A204.1 (cell line): ENCODE measurements around the gene ARHGAP6.
"Not testable (repeated sequence)": the region's sequence is repeated elsewhere in the genome, so short reads cannot be mapped to it uniquely, and the experiment has no call there.

Source experiments
- FAIRE-seq: peaks from 2 replicates; lab custom pipeline; 2012; peaks lifted over from hg19 to GRCh38; lab: Jason Lieb, UNC

ARHGAP6 gene

DNA sequence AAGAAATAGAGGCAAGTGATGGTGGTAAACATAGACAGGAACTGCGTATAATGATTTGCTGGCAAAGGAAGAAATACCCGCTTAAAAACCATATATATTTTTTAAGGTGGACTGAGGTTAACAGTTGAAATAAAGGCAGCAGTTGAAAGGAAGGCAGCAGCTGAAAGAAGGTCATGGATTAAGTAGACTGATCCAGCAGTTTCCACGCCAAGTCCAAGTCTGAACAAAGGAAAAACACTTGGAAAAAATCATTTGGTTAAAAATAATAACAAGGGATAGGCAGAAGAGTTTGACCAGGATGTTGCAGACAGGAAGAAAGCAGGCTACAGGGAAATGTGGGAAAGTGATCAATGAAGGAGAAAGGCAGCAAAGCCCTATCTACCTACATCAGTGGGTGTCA lies 278.9 kb downstream of the ARHGAP6 start:
- FAIRE-seq = no peak

DNA sequence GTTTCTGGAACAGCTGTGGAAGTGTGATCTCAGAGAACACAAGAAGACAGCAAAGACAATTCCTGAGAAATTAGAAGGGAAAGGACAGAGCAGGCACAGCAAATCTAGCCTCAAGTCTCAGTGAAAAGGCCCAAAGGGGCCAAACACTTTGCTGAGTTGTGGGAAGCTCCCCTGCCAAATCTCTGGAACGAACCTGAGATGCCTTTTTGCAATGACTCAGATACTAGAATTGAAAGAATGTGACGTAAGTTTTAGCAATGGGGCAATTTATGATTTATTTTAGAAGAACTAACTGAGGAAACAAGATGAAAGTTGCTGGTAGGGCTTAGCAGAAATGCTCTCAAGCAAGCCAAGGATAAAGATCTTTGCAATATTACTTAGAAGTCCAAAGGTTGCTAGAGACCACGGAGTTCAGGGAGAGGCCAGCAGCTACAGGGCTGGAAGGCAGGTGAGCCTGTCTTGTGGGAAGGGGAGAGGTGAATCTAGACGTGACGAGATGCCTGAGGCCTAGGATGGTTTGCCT lies 279.7 kb downstream of the ARHGAP6 start:
- FAIRE-seq = no peak

DNA sequence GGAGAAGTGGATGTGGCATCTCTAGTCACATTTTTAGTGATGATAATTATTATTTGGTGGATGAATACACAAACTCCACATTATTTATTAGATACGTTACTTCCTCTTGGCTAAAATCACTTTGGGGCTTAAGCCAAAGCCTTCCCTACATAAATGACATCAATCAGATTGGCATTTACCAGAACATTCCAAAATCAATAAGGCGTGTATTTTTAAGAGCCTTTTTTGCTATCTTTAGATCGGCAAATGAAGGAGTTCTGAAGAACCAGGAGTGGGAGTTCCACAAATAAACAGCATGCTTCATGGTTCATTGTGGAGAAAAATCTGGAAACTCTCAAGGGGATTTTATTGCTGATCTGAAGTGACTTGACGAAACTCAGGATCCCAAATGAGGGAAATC lies 282.8 kb downstream of the ARHGAP6 start:
- no peak for FAIRE-seq

DNA sequence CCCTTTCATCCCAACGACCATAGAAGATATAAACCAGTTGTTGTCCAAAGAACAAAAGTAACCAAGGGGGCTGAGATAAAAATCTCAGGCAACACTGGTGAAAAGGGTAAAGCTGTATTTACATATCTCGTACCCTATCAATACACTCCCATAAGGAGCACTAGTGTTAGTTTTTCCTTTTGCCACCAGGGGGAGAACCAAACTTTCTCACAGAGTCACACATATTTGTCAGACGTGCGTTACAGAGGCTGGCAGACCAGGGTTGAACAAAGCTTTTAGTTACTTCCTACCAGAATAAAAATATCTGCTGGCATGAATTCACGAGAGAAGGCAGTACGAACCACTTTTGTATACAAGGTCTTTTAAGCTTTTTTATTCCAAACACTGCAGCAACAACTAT lies 284.3 kb downstream of the ARHGAP6 start:
- no peak for FAIRE-seq

DNA sequence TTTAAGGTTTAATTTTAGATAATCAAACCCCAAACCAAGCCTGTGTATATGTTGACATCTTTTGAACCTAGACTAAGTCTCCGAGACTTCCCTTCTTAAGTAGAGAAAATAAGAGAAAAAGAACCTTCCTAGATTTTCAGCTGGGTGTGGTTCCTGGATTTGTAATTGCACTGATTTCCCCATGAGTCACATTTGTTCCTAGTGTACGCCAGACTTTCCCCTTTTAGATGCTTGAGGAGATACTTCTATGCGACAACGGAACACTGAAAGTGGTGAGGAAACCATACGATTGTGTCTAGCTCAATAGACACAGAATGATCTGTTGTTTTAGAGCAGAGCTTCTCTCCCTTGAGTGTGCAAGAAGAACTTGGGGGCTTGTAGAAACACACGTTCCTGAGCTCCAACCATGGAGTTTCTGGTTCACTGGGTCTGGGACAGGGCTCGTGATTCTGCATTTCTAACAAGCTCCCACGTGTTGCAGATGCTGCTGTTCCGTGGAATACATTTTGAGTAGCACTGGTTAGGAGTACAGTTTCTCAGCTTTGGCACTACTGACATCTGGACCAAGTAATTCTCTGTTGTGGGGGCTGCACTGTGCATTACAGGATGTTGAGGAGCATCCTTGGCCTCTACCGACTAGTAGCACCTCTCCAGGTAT lies 285.4 kb downstream of the ARHGAP6 start:
- FAIRE-seq = no peak

DNA sequence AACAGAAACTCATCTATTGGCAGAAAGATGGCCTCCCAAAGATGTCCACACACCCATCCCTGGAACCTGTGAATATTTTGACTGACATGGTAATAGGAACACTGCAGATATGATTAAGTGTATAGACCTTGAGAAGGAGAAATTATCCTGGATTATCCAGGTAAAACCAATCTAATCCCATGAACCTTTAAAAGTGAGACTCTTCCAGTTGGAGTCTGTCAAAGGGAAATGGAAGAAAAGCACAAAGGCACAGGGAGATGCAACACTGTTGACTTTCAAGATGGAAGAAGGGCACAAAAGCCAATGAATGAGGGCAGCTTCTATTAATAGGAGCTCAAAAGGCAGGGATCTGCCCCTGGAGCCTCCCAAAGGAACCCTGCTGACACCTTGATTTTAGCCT lies 289.6 kb downstream of the ARHGAP6 start:
- no peak for FAIRE-seq

DNA sequence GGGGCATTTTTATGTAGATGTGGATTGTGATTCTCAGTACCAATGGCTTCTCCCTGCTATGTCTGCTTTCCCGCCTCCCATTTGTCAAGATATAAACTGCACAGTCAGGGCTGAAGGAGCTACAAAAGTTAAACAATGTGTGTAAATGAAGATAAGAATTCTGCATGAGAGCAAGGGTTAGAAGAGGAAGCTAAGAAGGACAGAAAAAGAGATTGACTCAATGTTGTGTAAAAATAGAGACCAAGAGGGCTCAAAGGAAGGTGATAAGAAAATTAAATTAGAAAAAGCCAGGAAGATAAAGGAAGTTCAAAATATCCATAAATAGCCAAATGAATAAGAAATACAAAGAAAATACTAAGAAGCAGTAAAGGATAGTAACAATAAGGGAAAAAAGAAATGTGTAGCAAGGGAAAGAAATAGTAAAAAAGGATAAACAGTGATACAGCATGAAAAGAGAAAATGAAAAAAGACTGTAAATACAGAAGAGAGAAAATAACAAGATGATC lies 290.1 kb downstream of the ARHGAP6 start:
- no peak for FAIRE-seq

DNA sequence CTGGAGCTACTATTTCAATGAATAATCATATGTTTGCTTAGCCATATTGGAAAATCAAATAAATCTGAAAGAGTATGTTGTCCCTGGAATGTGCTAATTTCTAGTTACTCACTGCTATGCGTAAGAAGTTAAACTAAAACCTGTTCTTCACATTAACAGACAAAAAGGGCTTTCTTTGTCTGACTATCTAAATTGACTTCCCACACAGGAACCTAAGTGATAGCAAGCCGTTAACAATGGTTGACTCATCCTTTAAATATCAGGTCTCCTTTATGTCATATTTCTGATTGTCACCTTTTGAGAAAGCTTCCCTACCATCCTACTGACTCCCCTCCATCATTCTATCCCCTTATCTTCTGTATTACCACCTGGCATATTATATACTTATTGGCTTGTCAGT lies 291.1 kb downstream of the ARHGAP6 start:
- no peak for FAIRE-seq

DNA sequence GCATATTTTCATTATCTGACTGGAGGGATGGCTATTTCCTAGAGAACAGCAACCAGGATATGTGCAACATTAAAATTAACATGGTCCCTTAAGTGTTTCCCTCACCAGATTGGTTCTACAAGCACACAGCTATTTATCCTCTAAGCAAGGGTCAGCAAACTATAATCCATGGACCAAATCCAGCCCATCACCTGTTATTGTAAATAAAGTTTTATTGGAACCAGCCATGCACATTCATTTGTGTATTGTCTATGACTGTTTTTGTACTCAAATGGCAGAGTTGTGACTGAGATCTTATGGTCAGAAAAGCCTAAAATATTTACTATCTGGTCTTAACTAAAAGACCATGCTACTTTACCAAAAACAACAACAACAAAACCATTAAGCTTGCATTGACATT lies 294.6 kb downstream of the ARHGAP6 start:
- FAIRE-seq = no peak

DNA sequence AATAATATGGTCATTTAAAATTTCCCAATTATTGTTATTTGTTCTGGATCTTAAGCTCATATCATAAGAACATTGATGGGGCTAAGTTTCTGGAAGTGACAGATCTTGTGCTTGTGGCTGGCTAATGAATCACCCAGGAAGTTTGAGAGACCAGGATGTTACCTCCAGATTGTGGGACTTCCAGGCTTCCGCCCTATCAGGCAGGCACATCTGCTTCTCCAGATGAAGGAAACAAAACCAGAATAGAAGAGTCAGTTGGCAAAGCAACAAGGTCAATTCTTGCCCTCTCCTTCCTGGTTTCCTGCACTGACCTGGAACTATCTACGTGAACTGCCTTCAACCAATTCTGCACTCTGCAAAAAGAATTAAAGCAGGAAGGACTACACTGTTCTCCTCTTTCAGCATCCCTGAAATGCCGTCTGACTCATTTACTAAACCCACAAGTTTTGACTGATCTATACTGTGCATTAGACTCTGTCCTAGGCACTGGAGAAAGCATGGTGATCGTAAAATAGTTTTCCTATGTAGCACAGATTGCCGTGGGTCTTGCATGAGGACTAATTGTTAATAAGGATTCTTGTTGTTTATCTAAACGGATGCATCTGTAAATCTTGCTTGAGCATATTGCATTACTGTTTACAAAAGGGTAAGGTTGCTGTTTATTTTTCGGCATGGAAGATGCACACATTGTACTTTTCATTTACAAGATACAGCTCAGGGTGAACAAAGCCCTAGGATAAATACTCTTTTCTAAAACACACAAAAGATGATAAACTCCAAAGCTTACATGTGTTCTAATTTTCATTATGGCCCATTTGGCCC lies 297.9 kb downstream of the ARHGAP6 start:
- no peak for FAIRE-seq

DNA sequence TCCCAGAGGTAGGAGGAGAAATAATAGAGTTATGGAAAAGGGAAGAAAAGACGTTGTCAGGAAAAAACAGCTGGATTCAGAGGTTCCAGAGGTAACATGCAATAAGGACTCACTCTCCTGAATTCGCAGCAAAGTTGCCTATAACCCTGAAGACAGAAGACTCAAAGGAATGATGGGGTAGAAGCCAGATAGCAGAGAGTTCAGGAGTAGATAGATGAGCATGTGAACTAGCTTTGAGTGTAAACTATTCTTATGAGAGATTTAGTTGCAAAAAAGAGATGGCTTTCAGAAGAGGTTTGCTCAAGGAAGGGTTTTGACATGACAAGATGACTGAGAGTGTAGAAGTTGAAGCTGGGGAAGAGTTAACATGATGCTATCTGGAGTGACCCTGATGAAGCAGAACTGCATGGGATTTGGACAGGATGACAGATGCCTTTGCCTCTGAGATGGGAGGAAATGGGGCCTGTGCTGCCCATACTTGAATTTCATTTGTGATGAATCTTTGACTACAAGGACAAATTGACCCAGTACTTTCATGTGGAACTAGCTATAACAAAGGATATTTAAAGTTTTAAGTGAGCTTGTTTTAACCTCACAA lies 298.6 kb downstream of the ARHGAP6 start:
- FAIRE-seq = no peak

DNA sequence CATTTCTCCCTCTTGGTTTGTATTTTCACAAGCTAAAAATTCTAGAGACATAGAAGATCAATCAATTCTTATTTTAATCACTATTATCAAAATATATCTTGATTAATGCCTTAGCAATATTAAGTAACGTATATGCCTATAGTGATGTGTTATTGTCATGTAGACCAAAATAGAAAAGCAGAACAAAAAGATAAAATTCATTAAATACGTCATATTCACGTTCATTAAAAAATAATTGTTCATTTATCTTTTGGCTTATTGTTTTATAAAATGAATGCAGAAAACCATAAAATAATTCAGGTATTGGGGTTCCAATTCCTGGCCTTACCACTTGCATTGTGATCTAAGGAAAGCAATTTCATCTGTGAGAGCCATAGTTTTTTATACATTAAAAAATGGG lies 300.3 kb downstream of the ARHGAP6 start:
- FAIRE-seq = no peak

DNA sequence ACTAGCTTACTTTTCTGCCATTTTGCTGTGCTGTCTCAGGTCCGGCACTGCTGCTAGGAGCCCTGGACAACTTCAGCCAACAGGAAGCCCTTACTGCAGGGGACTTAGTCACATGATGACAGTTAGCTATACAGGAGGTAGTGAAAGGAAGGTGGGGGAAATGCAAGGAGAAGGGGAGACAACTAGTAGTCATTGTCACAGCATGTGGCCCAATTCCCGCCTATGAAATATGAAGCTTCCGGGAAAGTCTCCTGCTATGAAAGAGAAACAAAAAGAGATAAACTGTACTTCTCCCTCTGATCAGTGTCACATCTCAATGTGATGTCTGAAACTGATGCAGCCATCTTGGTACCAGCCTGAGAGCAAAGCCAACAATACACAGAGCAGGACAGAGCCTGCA lies 300.9 kb downstream of the ARHGAP6 start:
- no peak for FAIRE-seq

DNA sequence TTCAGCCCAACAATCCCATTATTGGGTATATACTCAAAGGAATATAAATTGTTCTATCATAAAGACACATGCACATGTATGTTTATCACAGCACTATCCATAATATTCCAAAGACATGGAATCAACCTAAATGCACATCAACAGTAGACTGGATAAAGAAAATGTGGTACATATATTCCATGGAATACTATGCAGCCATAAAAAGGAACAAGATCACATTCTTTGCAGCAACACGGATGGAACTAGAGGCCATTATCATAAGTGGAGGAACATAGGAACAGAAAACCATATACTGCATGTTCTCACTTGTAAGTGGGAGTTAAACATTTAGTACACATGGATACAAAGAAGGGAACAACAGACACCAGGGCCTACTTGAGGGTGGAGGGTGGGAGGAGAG lies 301.9 kb downstream of the ARHGAP6 start:
- not testable (repeated sequence) for FAIRE-seq

DNA sequence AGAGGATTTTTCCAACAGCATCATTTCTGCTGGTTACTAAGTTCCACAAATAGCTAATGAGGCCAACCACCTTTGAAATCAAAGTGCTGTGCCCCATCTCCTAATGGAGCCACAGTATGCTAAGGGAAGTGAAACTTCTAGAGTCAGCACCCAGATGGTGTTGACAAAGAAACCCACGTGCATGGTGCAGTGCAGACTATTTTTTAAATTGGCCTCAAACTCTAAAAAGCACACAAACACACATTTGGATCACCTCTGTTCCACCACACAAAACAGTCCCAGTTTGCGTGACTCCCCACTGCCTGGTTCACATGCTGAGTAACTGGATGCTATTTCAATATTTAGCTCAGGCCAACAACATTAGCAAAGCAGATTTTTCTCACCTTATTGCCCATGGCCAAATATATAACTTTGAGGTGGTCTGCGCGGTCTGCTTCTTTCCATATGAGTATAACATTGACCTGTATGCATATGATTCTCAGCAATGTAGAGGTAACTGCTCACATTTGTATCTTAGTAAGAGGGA lies 302.6 kb downstream of the ARHGAP6 start:
- FAIRE-seq = no peak

DNA sequence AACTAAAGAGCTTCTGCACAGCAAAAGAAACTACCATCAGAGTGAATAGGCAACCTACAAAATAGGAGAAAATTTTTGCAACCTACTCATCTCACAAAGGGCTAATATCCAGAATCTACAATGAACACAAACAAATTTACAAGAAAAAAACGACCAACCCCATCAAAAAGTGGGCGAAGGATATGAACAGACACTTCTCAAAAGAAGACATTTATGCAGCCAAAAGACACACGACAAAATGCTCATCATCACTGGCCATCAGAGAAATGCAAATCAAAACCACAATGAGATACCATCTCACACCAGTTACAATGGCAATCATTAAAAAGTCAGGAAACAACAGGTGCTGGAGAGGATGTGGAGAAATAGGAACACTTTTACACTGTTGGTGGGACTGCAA lies 304.1 kb downstream of the ARHGAP6 start:
- not testable (repeated sequence) for FAIRE-seq

DNA sequence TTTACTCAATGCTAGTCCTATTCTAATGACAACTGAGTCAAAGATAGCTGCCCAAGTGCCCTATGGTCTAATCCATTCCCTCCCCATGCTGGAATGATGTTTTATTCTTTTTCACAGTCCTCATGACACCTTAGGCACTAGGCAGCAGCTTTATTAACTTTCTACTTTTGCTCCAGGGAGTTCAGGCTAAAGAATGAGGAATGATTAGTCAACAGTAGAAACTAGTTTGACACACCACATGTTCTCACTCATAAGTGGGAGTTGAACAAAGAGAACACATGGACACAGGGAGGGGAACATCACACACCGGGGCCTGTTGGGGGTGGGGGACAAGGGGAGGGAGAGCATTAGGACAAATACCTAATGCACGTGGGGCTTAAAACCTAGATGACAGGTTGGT lies 309.8 kb downstream of the ARHGAP6 start:
- not testable (repeated sequence) for FAIRE-seq

DNA sequence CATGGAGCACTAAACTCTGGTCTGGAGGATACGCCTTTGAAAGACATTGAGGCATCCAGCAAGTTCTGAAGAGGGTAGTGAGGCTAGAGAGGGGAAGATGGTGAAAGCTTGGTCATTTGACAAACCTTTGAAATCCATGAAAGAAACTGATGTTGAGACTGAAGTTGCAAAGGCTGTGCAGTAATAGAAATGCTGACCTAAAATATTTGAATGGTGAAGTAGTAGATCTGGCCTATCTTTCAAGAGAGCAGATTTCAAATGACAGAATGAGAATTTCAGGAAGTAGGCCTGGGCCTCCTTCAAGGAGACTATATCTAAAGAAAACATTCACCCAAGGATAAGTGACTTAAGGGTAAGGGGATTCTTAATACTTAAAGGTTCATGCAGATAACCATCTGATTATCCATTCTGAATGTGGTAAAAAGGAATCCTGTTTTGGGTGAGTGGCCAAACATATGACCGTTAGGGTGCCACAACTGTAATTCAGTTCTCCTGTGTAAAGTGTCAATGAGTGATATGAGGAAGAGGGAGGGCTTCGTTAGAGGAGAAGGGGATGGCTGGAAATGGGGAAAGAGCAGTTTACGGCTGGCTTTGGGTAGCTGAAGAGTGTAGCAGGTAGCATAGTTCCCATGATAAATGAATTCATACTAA lies 310.3 kb downstream of the ARHGAP6 start:
- no peak for FAIRE-seq

DNA sequence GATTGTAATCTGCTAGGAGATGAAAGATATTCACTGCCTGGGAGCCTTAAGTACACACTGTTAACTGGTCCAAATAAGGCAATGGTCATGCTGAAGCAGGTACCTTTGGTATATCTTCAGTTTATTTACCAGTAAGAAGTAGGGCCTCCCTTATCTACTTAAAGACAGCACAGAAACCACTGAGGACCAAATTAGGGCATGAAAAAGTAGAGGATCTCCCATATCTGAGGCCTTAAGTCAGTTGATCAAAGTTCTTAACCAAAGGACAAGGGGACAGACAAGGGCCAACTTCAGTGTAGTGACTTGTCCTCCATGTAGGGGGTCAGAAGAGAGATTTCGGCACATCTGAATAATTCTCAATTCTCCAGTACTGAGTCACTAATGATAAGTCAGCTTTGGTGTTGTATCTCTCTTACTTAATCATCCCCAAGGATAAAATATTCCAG lies 313.4 kb downstream of the ARHGAP6 start:
- FAIRE-seq = no peak

DNA sequence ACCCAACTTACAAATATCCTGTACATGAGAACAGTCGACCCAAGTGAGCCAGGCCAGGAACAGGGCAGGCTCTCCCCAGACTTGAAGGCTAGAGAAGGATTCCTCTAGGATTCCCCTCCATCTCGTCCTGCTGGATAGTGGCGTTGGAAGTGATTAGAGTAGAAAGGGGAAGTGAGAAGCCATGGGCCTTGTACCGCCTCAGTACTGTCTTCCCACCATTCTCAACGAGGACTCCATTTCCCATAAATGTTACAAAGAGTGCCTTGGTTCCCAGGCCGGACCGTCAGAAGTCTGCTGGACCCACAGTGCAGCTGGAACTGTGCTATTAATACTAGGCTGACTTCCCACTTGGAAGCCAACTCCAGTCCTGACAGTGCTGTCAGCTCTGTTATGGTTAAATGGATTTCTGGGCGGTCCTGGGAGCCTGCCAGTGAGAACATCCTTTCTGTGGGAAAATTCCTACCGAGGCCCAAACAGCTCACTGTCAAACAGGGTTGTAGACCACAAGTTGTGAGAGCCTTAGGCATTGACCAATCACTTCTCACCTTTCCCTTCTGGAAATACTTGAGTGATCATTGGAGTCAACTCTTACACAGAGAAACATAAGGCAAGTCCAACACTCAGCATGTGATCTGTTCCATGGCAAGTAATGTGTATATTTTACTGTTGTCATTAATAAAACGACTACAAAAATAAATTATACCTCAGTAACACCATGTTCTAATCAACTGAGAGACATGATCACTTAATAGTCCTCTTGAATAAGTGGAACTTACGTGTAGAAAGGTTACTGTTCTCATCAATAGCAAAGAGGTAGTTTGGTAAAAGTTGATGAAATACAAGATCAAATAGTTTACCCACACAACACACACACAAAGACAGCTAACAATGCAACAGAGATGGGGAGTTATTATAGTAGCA lies 314.1 kb downstream of the ARHGAP6 start:
- no peak for FAIRE-seq

DNA sequence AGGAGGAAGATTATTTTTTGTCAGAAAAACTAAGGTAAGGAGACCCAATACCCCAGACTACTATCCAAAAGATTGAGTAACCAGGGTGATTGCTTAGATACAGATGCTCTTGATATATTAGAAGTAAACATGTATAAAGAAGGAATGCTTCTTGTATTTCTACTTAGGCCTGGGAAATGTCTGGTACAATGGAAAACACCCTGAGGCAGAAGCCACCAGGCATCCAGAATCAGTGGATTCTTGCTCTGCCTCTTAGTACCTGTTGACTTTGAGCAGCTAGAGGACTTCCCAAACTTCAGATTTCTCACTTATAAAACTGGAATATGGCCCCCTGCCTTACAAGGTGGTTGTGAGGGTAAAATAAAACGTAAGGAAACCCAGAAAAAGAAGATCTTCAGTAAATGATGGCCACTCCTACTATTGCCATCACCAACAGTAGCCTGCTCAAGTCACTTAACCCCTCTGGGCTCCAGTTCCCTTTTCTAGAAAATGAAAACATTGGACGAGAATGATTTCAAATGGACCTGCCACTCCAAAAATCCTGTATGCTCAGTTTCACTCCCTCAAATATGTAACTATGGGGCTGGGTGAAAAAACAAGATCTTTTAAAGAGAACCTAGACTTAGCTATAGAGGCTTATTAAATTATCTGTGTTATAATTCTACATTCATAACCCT lies 315.9 kb downstream of the ARHGAP6 start:
- no peak for FAIRE-seq
